K562 (cell line): ENCODE data around the gene TESK1. TPM values are rescaled to one million over a fixed set of nuclear protein-coding genes. Genes with fewer than 3 reads are reported as not detected.
A peak's percentile ranks its signal among the peaks of the same experiment; 100 is the strongest.

Experiments used
- ASH1L ChIP-seq: fragments of 450-650 bp; IDR thresholded peaks from 2 replicates; pipeline ENCODE4 v1.6.1; 2018; ENCODE audit warnings: borderline replicate concordance, mild to moderate bottlenecking, low read depth; ENCODE audit not compliant: partially characterized antibody
- CBX2 ChIP-seq: fragments of 200-600 bp; sonication (generic); IDR thresholded peaks from one replicate; pipeline ENCODE4 v1.6.1; 2012; ENCODE audit warnings: mild to moderate bottlenecking, low read length, inconsistent platforms; ENCODE audit not compliant: insufficient read depth, poor library complexity, severe bottlenecking
- CLOCK ChIP-seq: fragments of 250-450 bp; sonication (Bioruptor Pico); IDR thresholded peaks from 2 replicates; pipeline ENCODE4 v1.4.0; 2020; ENCODE audit warnings: mild to moderate bottlenecking, moderate library complexity, borderline replicate concordance
- E2F8 ChIP-seq: fragments of 450-650 bp; IDR thresholded peaks from 2 replicates; pipeline ENCODE4 v1.7.1; 2018; ENCODE audit warnings: mild to moderate bottlenecking, low read depth; ENCODE audit not compliant: partially characterized antibody
- EZH2 ChIP-seq: IDR thresholded peaks from 2 replicates; pipeline ENCODE4 v1.6.1; 2012; ENCODE audit warnings: low read depth, mild to moderate bottlenecking, inconsistent platforms, low read length, borderline replicate concordance
- PHTF2 ChIP-seq: fragments of 250-450 bp; sonication (Bioruptor Pico); IDR thresholded peaks from 2 replicates; pipeline ENCODE4 v1.5.0; 2021; ENCODE audit warnings: mild to moderate bottlenecking
- SMC3 ChIP-seq: conservative IDR thresholded peaks from 2 replicates; pipeline ENCODE4 v1.6.1; 2011; ENCODE audit warnings: low read depth, low read length, improper control_type of control experiment; ENCODE audit not compliant: insufficient read depth
- SOX6 ChIP-seq: fragments of 450-650 bp; IDR thresholded peaks from 2 replicates; pipeline ENCODE4 v1.6.1; 2014; ENCODE audit warnings: mild to moderate bottlenecking
- SRSF7 ChIP-seq: fragments of 200-400 bp; formaldehyde crosslinking; optimal IDR thresholded peaks from 2 replicates; pipeline ENCODE3; 2017; ENCODE audit warnings: mild to moderate bottlenecking, low read depth, low read length
- TAF7 ChIP-seq: fragments of 450-650 bp; IDR thresholded peaks from 2 replicates; pipeline ENCODE4 v1.6.1; 2016; ENCODE audit warnings: missing genetic modification characterization, missing compliant biosample characterization
- ZBTB1 ChIP-seq: sonication (generic); formaldehyde crosslinking; IDR thresholded peaks from 2 replicates; pipeline ENCODE4 v1.8.1; 2023; ENCODE audit warnings: missing genetic modification reagents, low read depth, mild to moderate bottlenecking, borderline replicate concordance
- ZNF184 ChIP-seq: sonication (generic); formaldehyde crosslinking; IDR thresholded peaks from 2 replicates; pipeline ENCODE4 v1.5.0; 2020; ENCODE audit warnings: missing genetic modification reagents
- ZNF407 ChIP-seq: fragments of 450-650 bp; IDR thresholded peaks from 2 replicates; pipeline ENCODE4 v1.6.1; 2016; ENCODE audit warnings: low read depth
- ZNF584 ChIP-seq: fragments of 200-800 bp; sonication (Bioruptor generic); IDR thresholded peaks from 2 replicates; pipeline ENCODE4 v1.6.1; 2016; ENCODE audit warnings: low read depth, mild to moderate bottlenecking, missing genetic modification characterization, missing compliant biosample characterization
- polyA plus RNA-seq, 8 experiments: library from polyadenylated mRNA; depleted of rRNA in 4 of 8; stranded (reverse) in 5 of 8; unstranded in 3 of 8; fragments of >200 nt; fragmentation: Nextera tagmentation in 2 of 8; fragmentation: Illumina TruSeq in 1 of 8; extraction: Ambion mirVana in 2 of 8; extraction: Trizol in 1 of 8; gene quantifications; 2 replicates each; pipeline versions ENCODE4 v1.2.1 to v1.2.3, GENCODE V29; 2011 to 2014; ENCODE audit warnings: inconsistent platforms in 1 of 8, missing spikeins in 1 of 8
- total RNA-seq, 7 experiments: library from RNA; depleted of rRNA in 6 of 7; stranded (reverse); fragments of >200 nt in 6 of 7; fragmentation: Illumina TruSeq in 2 of 7; extraction: Trizol in 2 of 7; gene quantifications; 2 replicates each; pipeline versions ENCODE4 v1.2.1 to v1.2.3, GENCODE V29; 2011 to 2021; ENCODE audit warnings: low replicate concordance in 1 of 7

The TESK1 gene
- total and polyA plus RNA-seq, 9 of the 15 experiments (the other 6 are each of a cell fraction or from before 2014, with no cell fraction given) = 0.07 to 10.4 (median 4.1) TPM

- TF ChIP-seq ZNF407 (peak; percentile 89), ZBTB1 (no peak), PHTF2 (CRISPR knock-in tag) (no peak), E2F8 (no peak), ASH1L (no peak), EZH2 (no peak), CLOCK (CRISPR knock-in tag) (no peak), SMC3 (peak; percentile 42), CBX2 (no peak), ZNF184 (CRISPR knock-in tag) (no peak), TAF7 (no peak), ZNF584 (CRISPR knock-in tag) (no peak), SOX6 (no peak), SRSF7 (no peak)
Measured at GRCh38 chr9:35603986-35604577, 980 bp upstream of the TESK1 start (continued).
